Breast epithelium (tissue), 4 donors: Measurements from ENCODE around the gene PRKCG. TPM values are rescaled to one million over a fixed set of nuclear protein-coding genes. Genes with fewer than 3 reads are reported as not detected.
"Not testable (repeated sequence)": the region's sequence is repeated elsewhere in the genome, so short reads cannot be mapped to it uniquely, and the experiment has no call there.

Experiments
- DNase-seq, 2 donors: peaks; one replicate each; pipeline ENCODE4 v3.0.0-alpha.2; 2019; ENCODE audit warnings: low spot score in 2 of 2
- H3K27ac ChIP-seq, 2 donors: fragments of 200-600 bp; sonication (generic) in 1 of 2; one replicate each; pipeline ENCODE4 v1.5.1; 2016 to 2019; ENCODE audit warnings: mild to moderate bottlenecking in 1 of 2
- H3K27me3 ChIP-seq, 2 donors: fragments of 200-600 bp; sonication (generic) in 1 of 2; one replicate each; pipeline versions ENCODE4 v1.5.1 to v1.6.0; 2017 to 2019; ENCODE audit warnings: control low read depth in 1 of 2, mild to moderate bottlenecking in 1 of 2
- H3K36me3 ChIP-seq: fragments of 200-600 bp; one replicate; pipeline ENCODE4 v1.5.1; 2019
- H3K4me1 ChIP-seq, 2 donors: fragments of 200-600 bp; sonication (generic); one replicate each; pipeline ENCODE4 v1.5.1; 2016 to 2019; ENCODE audit warnings: control low read depth in 1 of 2
- H3K4me3 ChIP-seq, 3 donors: fragments of 200-600 bp; sonication (generic); 1 replicate in 2 of 3; 2 replicates in 1 of 3; pipeline ENCODE4 v1.5.1; 2016 to 2019; ENCODE audit warnings: mild to moderate bottlenecking in 3 of 3, moderate library complexity in 2 of 3
- H3K9me3 ChIP-seq, 2 donors: fragments of 200-600 bp; sonication (generic) in 1 of 2; one replicate each; pipeline ENCODE4 v1.5.1; 2016 to 2019; ENCODE audit warnings: control low read depth in 1 of 2
- CTCF ChIP-seq, 3 donors: fragments of 450-650 bp; IDR thresholded peaks; one replicate each; pipeline ENCODE4 v1.5.1; 2016 to 2017; ENCODE audit warnings: antibody characterized with exemption in 3 of 3, mild to moderate bottlenecking in 3 of 3, moderate library complexity in 3 of 3
- POLR2A ChIP-seq: fragments of 450-650 bp; IDR thresholded peaks from one replicate; pipeline ENCODE4 v1.6.1; 2016; ENCODE audit warnings: antibody characterized with exemption, mild to moderate bottlenecking, moderate library complexity
- POLR2AphosphoS5 ChIP-seq, 3 donors: sonication (generic); formaldehyde crosslinking; IDR thresholded peaks; one replicate each; pipeline ENCODE4 v1.6.1; 2017; ENCODE audit warnings: antibody characterized with exemption in 3 of 3
- intact Hi-C: fragments of 100-400 bp; cut with DNase I; formaldehyde crosslinking; loops from one replicate; pipeline ENCODE4 v1.15.1; 2023; ENCODE audit warnings: low total_unique reads
- total RNA-seq, 3 donors: library from RNA; depleted of rRNA; stranded (reverse); fragments of >200 nt; gene quantifications; one replicate each; pipeline ENCODE4 v1.1.0, GENCODE V29; 2016

The PRKCG gene
- total RNA-seq, 3 donors from 2014 or later: not detected

- no peaks in the 10 kb centered on the region for H3K36me3 ChIP-seq
- peaks cover 0 to 9% of the 10 kb centered on the region in 2 donors for H3K4me1 ChIP-seq
- peak overlapping the region; percentile 95 to 100 for H3K27ac ChIP-seq
- no peaks in the 10 kb centered on the region for H3K9me3 ChIP-seq
- DNase-seq: no peak
- no peaks in the 10 kb centered on the region for H3K27me3 ChIP-seq
- TF ChIP-seq CTCF (IDR thresholded peaks at IDR 0.05) (no peak), POLR2A (no peak), POLR2AphosphoS5 (IDR thresholded peaks at IDR 0.05) (no peak)
- intact Hi-C loops: no loop called here
- peak overlapping the region; percentile 91 to 93 (median 93) for H3K4me3 ChIP-seq
These were observed 15.2 kb upstream of the PRKCG start for GRCh38 chr19:53866865-53867224.

GRCh38 chr19:53867225-53868090 lies 14.5 kb upstream of the PRKCG start, which contains the start of gene MYADM:
Gene MYADM, plus strand, starts transcription at chr19:53867883. Its CDS starts 5,647 bp downstream, at chr19:53873530.
- intact Hi-C loops: no loop called here
- TF ChIP-seq CTCF (IDR thresholded peaks at IDR 0.05): no peak
- TF ChIP-seq POLR2A: peak; percentile 67
- peak; percentile 83 to 87 (median 83) for TF ChIP-seq POLR2AphosphoS5 (IDR thresholded peaks at IDR 0.05)
- peak; percentile 99 for DNase-seq
- H3K27ac ChIP-seq: peak within 1 kb of the TSS; percentile 95 to 100
- peaks cover 0 to 9% of the 10 kb centered on the region in 2 donors for H3K4me1 ChIP-seq
- no peaks in the 10 kb centered on the region for H3K9me3 ChIP-seq
- H3K27me3 ChIP-seq: no peaks in the 10 kb centered on the region
- H3K4me3 ChIP-seq: peak within 1 kb of the TSS; percentile 91 to 93 (median 93)
- no peaks in the 10 kb centered on the region for H3K36me3 ChIP-seq

GRCh38 chr19:53868091-53868891 lies 13.7 kb upstream of the PRKCG start:
- intact Hi-C loops: no loop called here
- TF ChIP-seq POLR2AphosphoS5 (IDR thresholded peaks at IDR 0.05) (no peak), CTCF (IDR thresholded peaks at IDR 0.05) (no peak), POLR2A (no peak)
- peak overlapping the region; percentile 95 to 100 for H3K27ac ChIP-seq
- no peaks in the 10 kb centered on the region for H3K36me3 ChIP-seq
- peak overlapping the region; percentile 91 to 93 (median 93) for H3K4me3 ChIP-seq
- peak; percentile 66 to 76 for DNase-seq
- H3K4me1 ChIP-seq: peaks cover 0 to 9% of the 10 kb centered on the region in 2 donors
- no peaks in the 10 kb centered on the region for H3K27me3 ChIP-seq
- no peaks in the 10 kb centered on the region for H3K9me3 ChIP-seq

GRCh38 chr19:53868892-53869804 lies 12.8 kb upstream of the PRKCG start:
- Histone ChIP-seq H3K4me3 (peak overlapping the region; percentile 91 to 93 (median 93)), H3K27me3 (no peaks in the 10 kb centered on the region), H3K36me3 (peaks cover 8% of the 10 kb centered on the region), H3K9me3 (no peaks in the 10 kb centered on the region), H3K4me1 (peaks cover 0 to 9% of the 10 kb centered on the region in 2 donors), H3K27ac (peak overlapping the region; percentile 95 to 100)
- TF ChIP-seq POLR2AphosphoS5 (IDR thresholded peaks at IDR 0.05): peak; percentile 63 to 80 (median 65)
- TF ChIP-seq CTCF (IDR thresholded peaks at IDR 0.05): peak; percentile 56 to 72 (median 69)
- TF ChIP-seq POLR2A: peak; percentile 56
- intact Hi-C loops: no loop called here
- DNase-seq: peak; percentile 91 to 93

- peak overlapping the region; percentile 95 to 100 for H3K27ac ChIP-seq
These were observed 12.1 kb upstream of the PRKCG start for GRCh38 chr19:53869805-53870484.

More at GRCh38 chr19:53869805-53870484, 12.1 kb upstream of the PRKCG start:
- H3K4me3 ChIP-seq: peak overlapping the region; percentile 91 to 93 (median 93)
- not testable (repeated sequence) for H3K4me1 ChIP-seq, H3K27me3 ChIP-seq, H3K9me3 ChIP-seq, DNase-seq
- H3K36me3 ChIP-seq: peaks cover 11% of the 10 kb centered on the region
- intact Hi-C loops: loop anchor here (10.0 kb wide), 1 partner anchor 245 kb away; the partner anchor contains the start of genes PRPF31 and TFPT
